A549 (cell line): ENCODE results near the gene NR2F2. TPM values are rescaled to one million over a fixed set of nuclear protein-coding genes. Genes with fewer than 3 reads are reported as not detected.

Experiments used
- ATAC-seq, 2 experiments: fragments of 200-7000 bp in 1 of 2; fragments of >200 bp in 1 of 2; cut with Nextera tagmentation in 1 of 2; cut with Tn5 transposase in 1 of 2; 3 replicates each; pipeline versions ENCODE4 v1.8.0 to v1.9.1; 2018 to 2020; ENCODE audit warnings: mild to moderate bottlenecking in 1 of 2, moderate library complexity in 1 of 2
- CTCF ChIA-PET: fragments of 300-600 bp; sonication (Branson Sonifier 250); formaldehyde crosslinking; extraction: SDS; loops from one replicate; lab custom pipeline; 2021; ENCODE audit warnings: antibody characterized with exemption, inconsistent platforms; lab: Yijun Ruan, JAX
- POLR2A ChIA-PET: fragments of 350-600 bp; formaldehyde crosslinking; extraction: SDS; loops from one replicate; lab custom pipeline; 2021; ENCODE audit warnings: antibody characterized with exemption, inconsistent platforms; lab: Yijun Ruan, JAX
- DNase-seq, 2 experiments: peaks; one replicate each; pipeline versions ENCODE4 v3.0.0 to v3.0.0-alpha.2; 2011 to 2016; ENCODE audit warnings: low read depth in 1 of 2, low spot score in 1 of 2
- FAIRE-seq: peaks from 2 replicates; lab custom pipeline; 2011; peaks lifted over from hg19 to GRCh38; lab: Jason Lieb, UNC
- H3K27ac ChIP-seq, 2 experiments: fragments of >200 bp; sonication (Bioruptor Twin); formaldehyde crosslinking; 3 replicates each; pipeline ENCODE4 v1.5.1; 2016 to 2017
- H3K4me1 ChIP-seq: fragments of >200 bp; sonication (Bioruptor Twin); formaldehyde crosslinking; 3 replicates; pipeline ENCODE4 v1.6.1; 2016
- H3K4me2 ChIP-seq: fragments of >200 bp; sonication (Bioruptor Twin); formaldehyde crosslinking; 3 replicates; pipeline ENCODE4 v1.6.1; 2016
- H3K4me3 ChIP-seq: fragments of >200 bp; sonication (Bioruptor Twin); formaldehyde crosslinking; 3 replicates; pipeline ENCODE4 v1.5.1; 2016
- H3K9me3 ChIP-seq: fragments of >200 bp; sonication (Bioruptor Twin); formaldehyde crosslinking; 3 replicates; pipeline ENCODE4 v1.6.1; 2016
- BCL3 ChIP-seq: fragments of >200 bp; sonication (Bioruptor Twin); formaldehyde crosslinking; IDR thresholded peaks from 3 replicates; pipeline ENCODE4 v1.6.1; 2016
- CEBPB ChIP-seq, 2 experiments: fragments of >200 bp in 1 of 2; sonication (Bioruptor Twin) in 1 of 2; formaldehyde crosslinking in 1 of 2; IDR thresholded peaks; 2 replicates each; pipeline ENCODE4 v1.6.1; 2012 to 2016
- CHD4 ChIP-seq: fragments of 200-600 bp; sonication (generic); IDR thresholded peaks from 2 replicates; pipeline ENCODE4 v1.6.1; 2016; ENCODE audit warnings: antibody characterized with exemption, mild to moderate bottlenecking, borderline replicate concordance
- E2F6 ChIP-seq: IDR thresholded peaks from 2 replicates; pipeline ENCODE4 v1.6.1; 2012; ENCODE audit warnings: low read depth, borderline replicate concordance
- ESRRA ChIP-seq: fragments of 150-350 bp; IDR thresholded peaks from 2 replicates; pipeline ENCODE4 v1.6.1; 2014; ENCODE audit warnings: mild to moderate bottlenecking, low read length, borderline replicate concordance
- GATA3 ChIP-seq: IDR thresholded peaks from 2 replicates; pipeline ENCODE4 v1.6.1; 2012; ENCODE audit warnings: borderline replicate concordance
- HEYL ChIP-seq: fragments of 250-450 bp; sonication (Bioruptor Pico); IDR thresholded peaks from 2 replicates; pipeline ENCODE4 v1.8.0; 2021; ENCODE audit warnings: mild to moderate bottlenecking, moderate library complexity
- HOXB13 ChIP-seq: fragments of 250-450 bp; sonication (Bioruptor Pico); IDR thresholded peaks from 2 replicates; pipeline ENCODE4 v1.5.0; 2020; ENCODE audit warnings: low read depth, mild to moderate bottlenecking, moderate library complexity
- JUN ChIP-seq, 2 experiments: fragments of >200 bp; sonication (Bioruptor Twin); formaldehyde crosslinking; IDR thresholded peaks; 2 replicates in 1 of 2; 3 replicates in 1 of 2; pipeline ENCODE4 v1.6.1; 2016 to 2017
- JUNB ChIP-seq: fragments of >200 bp; sonication (Bioruptor Twin); formaldehyde crosslinking; IDR thresholded peaks from 2 replicates; pipeline ENCODE4 v1.6.1; 2016
- NPAS2 ChIP-seq: fragments of 250-450 bp; sonication (Bioruptor Pico); IDR thresholded peaks from 2 replicates; pipeline ENCODE4 v1.8.0; 2022; ENCODE audit warnings: mild to moderate bottlenecking, moderate library complexity, borderline replicate concordance
- PHF8 ChIP-seq: fragments of 200-600 bp; sonication (generic); IDR thresholded peaks from 2 replicates; pipeline ENCODE4 v1.6.1; 2016; ENCODE audit warnings: low read depth, mild to moderate bottlenecking, antibody characterized with exemption, moderate library complexity, borderline replicate concordance
- RAD21 ChIP-seq, 2 experiments: fragments of >200 bp in 1 of 2; sonication (Bioruptor Twin) in 1 of 2; formaldehyde crosslinking in 1 of 2; IDR thresholded peaks in 1 of 2; conservative IDR thresholded peaks in 1 of 2; 2 replicates in 1 of 2; 3 replicates in 1 of 2; pipeline ENCODE4 v1.6.1; 2012 to 2018; ENCODE audit warnings: inconsistent platforms in 1 of 2
- RCOR1 ChIP-seq: fragments of 150-350 bp; IDR thresholded peaks from 2 replicates; pipeline ENCODE4 v1.6.1; 2014; ENCODE audit warnings: antibody characterized with exemption, low read length, low read depth
- RNF2 ChIP-seq: fragments of 200-600 bp; sonication (generic); IDR thresholded peaks from 2 replicates; pipeline ENCODE4 v1.6.1; 2016; ENCODE audit warnings: low read depth, mild to moderate bottlenecking, antibody characterized with exemption, moderate library complexity, borderline replicate concordance
- SMC3 ChIP-seq: fragments of >200 bp; sonication (Bioruptor Twin); formaldehyde crosslinking; IDR thresholded peaks from 3 replicates; pipeline ENCODE4 v1.6.1; 2018; ENCODE audit warnings: inconsistent platforms
- TP53 ChIP-seq: fragments of 250-450 bp; sonication (Bioruptor Pico); IDR thresholded peaks from 2 replicates; pipeline ENCODE4 v1.5.0; 2021; ENCODE audit warnings: mild to moderate bottlenecking, moderate library complexity
- ZC3H11A ChIP-seq: fragments of 450-650 bp; IDR thresholded peaks from 2 replicates; pipeline ENCODE4 v1.6.1; 2014; ENCODE audit warnings: antibody characterized with exemption, mild to moderate bottlenecking
- ZFP36 ChIP-seq: fragments of 450-650 bp; IDR thresholded peaks from 2 replicates; pipeline ENCODE4 v1.6.1; 2014; ENCODE audit warnings: borderline replicate concordance; ENCODE audit not compliant: partially characterized antibody
- WGBS: methylation state at CpG from one replicate; pipeline ENCODE4 v1.1.6; 2017; ENCODE audit errors: missing lambda C conversion rate; 5-methylcytosine and 5-hydroxymethylcytosine counted together
- polyA plus RNA-seq, 4 experiments: library from polyadenylated mRNA; depleted of rRNA in 3 of 4; stranded (reverse); fragments of >200 nt; fragmentation: RNase III in 1 of 4; extraction: RNeasy Plus Mini Kit Qiagen cat#74134 plus additional on column Dnase treatment in 1 of 4; gene quantifications; 2 replicates in 3 of 4; 3 replicates in 1 of 4; pipeline ENCODE4 v1.2.3, GENCODE V29; 2011 to 2017

NR2F2 gene
- polyA plus RNA-seq, 2 of the 4 experiments (the other 2 are of a cell fraction) = 11.8 to 15.7 TPM

GRCh38 chr15:96324940-96325540 is 5.5 kb upstream of the NR2F2 start:
- H3K4me2 ChIP-seq = peak overlapping the region; percentile 83
- H3K9me3 ChIP-seq = no peaks in the 10 kb centered on the region
- peak overlapping the region; percentile 75 to 81; a peak in 5 of 6 replicates for H3K27ac ChIP-seq
- TF ChIP-seq RCOR1 = no peak
- no peak for TF ChIP-seq TP53 (CRISPR knock-in tag)
- 84% methylated on average over 6 of the region's 6 CpGs for WGBS
- FAIRE-seq = no peak
- DNase-seq = no peak
- no peak for ATAC-seq
- ChIA-PET POLR2A (no interaction called here), CTCF (interaction anchor here (7.5 kb wide), 1 partner anchor 16 kb away, joined by 280 read pairs; no protein-coding TSS in a partner anchor)
- H3K4me3 ChIP-seq = peak overlapping the region; percentile 66
- peaks cover 29% of the 10 kb centered on the region for H3K4me1 ChIP-seq

GRCh38 chr15:96325541-96326327 is 4.8 kb upstream of the NR2F2 start:
- TF ChIP-seq CEBPB (IDR thresholded peaks at IDR 0.05) (no peak), SMC3 (no peak), ZC3H11A (no peak), HOXB13 (CRISPR knock-in tag) (no peak), ZFP36 (no peak), GATA3 (peak; percentile 87), PHF8 (no peak), RNF2 (no peak), CHD4 (no peak), JUNB (no peak), E2F6 (no peak), NPAS2 (CRISPR knock-in tag) (no peak), ESRRA (no peak), HEYL (CRISPR knock-in tag) (no peak), RAD21 (conservative IDR thresholded peaks at IDR 0.05 in 1 of 2, IDR thresholded peaks at IDR 0.05 in 1 of 2) (peak in 1 of 2 experiments; percentile 1; a peak in 1 of 5 replicates), JUN (IDR thresholded peaks at IDR 0.05) (no peak), BCL3 (no peak)
- Histone ChIP-seq H3K4me2 (peak overlapping the region; percentile 83), H3K9me3 (no peaks in the 10 kb centered on the region), H3K4me3 (peak overlapping the region; percentile 66), H3K27ac (peak overlapping the region; percentile 75 to 81), H3K4me1 (peaks cover 29% of the 10 kb centered on the region)
- ATAC-seq = peak in 1 of 2 experiments; percentile 7; a peak in 2 of 6 replicates
- WGBS = 19% methylated on average over 17 of the region's 17 CpGs
- ChIA-PET CTCF (interaction anchor here (1.4 to 7.5 kb wide), 7 partner anchors 8 to 94 kb away, joined by 5 to 280 read pairs (median 12); no protein-coding TSS in a partner anchor), POLR2A (no interaction called here)
- no peak for FAIRE-seq
- peak in 1 of 2 experiments; percentile 33 for DNase-seq
